IMR-90 (cell line): Measurements from ENCODE around the gene MS4A18.

Experiments
- BHLHE40 ChIP-seq: fragments of 150-350 bp; IDR thresholded peaks from 2 replicates; pipeline ENCODE4 v1.6.1; 2016; ENCODE audit warnings: mild to moderate bottlenecking, low read depth, low read length
- CEBPB ChIP-seq: IDR thresholded peaks from 2 replicates; pipeline ENCODE4 v1.6.1; 2012; ENCODE audit warnings: low read depth, low read length, improper control_type of control experiment
- CTCF ChIP-seq: conservative IDR thresholded peaks from 2 replicates; pipeline ENCODE4 v1.5.1; 2012; ENCODE audit warnings: mild to moderate bottlenecking, low read depth, low read length, improper control_type of control experiment
- ELK1 ChIP-seq: fragments of 150-350 bp; IDR thresholded peaks from 2 replicates; pipeline ENCODE4 v1.6.1; 2016; ENCODE audit warnings: low read depth, mild to moderate bottlenecking, low read length, moderate library complexity, borderline replicate concordance
- FOS ChIP-seq: fragments of 150-350 bp; IDR thresholded peaks from 2 replicates; pipeline ENCODE4 v1.6.1; 2016; ENCODE audit warnings: low read depth, low read length
- NFE2L2 ChIP-seq: fragments of 150-350 bp; IDR thresholded peaks from 2 replicates; pipeline ENCODE4 v1.6.1; 2016; ENCODE audit warnings: low read depth, mild to moderate bottlenecking, low read length
- POLR2A ChIP-seq: IDR thresholded peaks from 2 replicates; pipeline ENCODE4 v1.6.1; 2012; ENCODE audit warnings: mild to moderate bottlenecking, low read depth, low read length
- RAD21 ChIP-seq: IDR thresholded peaks from 2 replicates; pipeline ENCODE4 v1.6.1; 2012; ENCODE audit warnings: low read length, improper control_type of control experiment
- USF2 ChIP-seq: fragments of 150-350 bp; IDR thresholded peaks from 2 replicates; pipeline ENCODE4 v1.6.1; 2017; ENCODE audit warnings: mild to moderate bottlenecking, antibody characterized with exemption, low read length, low read depth

- TF ChIP-seq RAD21 (no peak), CTCF (no peak), USF2 (no peak), CEBPB (no peak), ELK1 (no peak), POLR2A (no peak), BHLHE40 (no peak), FOS (no peak), NFE2L2 (no peak)
These were observed 23.1 kb upstream of the MS4A18 start for GRCh38 chr11:60701469-60701818.
